ENCODE data around the gene CDC34. TPM values are rescaled to one million over a fixed set of nuclear protein-coding genes. Genes with fewer than 3 reads are reported as not detected.

Gene CDC34
- total RNA-seq, 1 experiment from 2014 or later, result 61.3 TPM

GRCh38 chr19:574658-575526, 43.3 kb downstream of the CDC34 start:
- Mint-ChIP-seq H3K27me3 (ENCODE audit: insufficient read depth, unreplicated experiment) (no peaks in the 10 kb centered on the region), H3K9me3 (ENCODE audit: unreplicated experiment) (no peaks in the 10 kb centered on the region), H3K4me1 (ENCODE audit: insufficient read depth, unreplicated experiment) (peaks cover 23% of the 10 kb centered on the region), H3K4me3 (ENCODE audit: unreplicated experiment) (peak overlapping the region; percentile 85), H3K27ac (ENCODE audit: low read depth, unreplicated experiment) (peak overlapping the region; percentile 79), H3K36me3 (ENCODE audit: insufficient read depth, unreplicated experiment) (peaks cover 27% of the 10 kb centered on the region)
- peak; percentile 59 for DNase-seq (ENCODE audit: unreplicated experiment)
- CTCF ChIA-PET, result interaction anchor here (0.6 to 1.0 kb wide), 2 partner anchors 10 to 43 kb away, joined by 3 to 6 read pairs; no protein-coding TSS in a partner anchor
- BruUV-seq (replicated peaks), result no TSS peak
- TF ChIP-seq, protein P1, sequence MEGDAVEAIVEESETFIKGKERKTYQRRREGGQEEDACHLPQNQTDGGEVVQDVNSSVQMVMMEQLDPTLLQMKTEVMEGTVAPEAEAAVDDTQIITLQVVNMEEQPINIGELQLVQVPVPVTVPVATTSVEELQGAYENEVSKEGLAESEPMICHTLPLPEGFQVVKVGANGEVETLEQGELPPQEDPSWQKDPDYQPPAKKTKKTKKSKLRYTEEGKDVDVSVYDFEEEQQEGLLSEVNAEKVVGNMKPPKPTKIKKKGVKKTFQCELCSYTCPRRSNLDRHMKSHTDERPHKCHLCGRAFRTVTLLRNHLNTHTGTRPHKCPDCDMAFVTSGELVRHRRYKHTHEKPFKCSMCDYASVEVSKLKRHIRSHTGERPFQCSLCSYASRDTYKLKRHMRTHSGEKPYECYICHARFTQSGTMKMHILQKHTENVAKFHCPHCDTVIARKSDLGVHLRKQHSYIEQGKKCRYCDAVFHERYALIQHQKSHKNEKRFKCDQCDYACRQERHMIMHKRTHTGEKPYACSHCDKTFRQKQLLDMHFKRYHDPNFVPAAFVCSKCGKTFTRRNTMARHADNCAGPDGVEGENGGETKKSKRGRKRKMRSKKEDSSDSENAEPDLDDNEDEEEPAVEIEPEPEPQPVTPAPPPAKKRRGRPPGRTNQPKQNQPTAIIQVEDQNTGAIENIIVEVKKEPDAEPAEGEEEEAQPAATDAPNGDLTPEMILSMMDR (IDR thresholded peaks at IDR 0.05; ENCODE audit: unreplicated experiment), result no peak
- POLR2A ChIA-PET, result interaction anchor here (0.6 to 7.7 kb wide), 12 partner anchors 12 to 699 kb away, joined by 3 to 110 read pairs (median 4); partner anchors contain the start of genes CDC34, POLRMT, RNF126 and RNU6-2
- intact Hi-C loops (cut with micrococcal nuclease), result no loop called here

- peaks cover 36% of the 10 kb centered on the region for H3K36me3 Mint-ChIP-seq (ENCODE audit: insufficient read depth, unreplicated experiment)
- H3K27me3 Mint-ChIP-seq (ENCODE audit: insufficient read depth, unreplicated experiment), result no peaks in the 10 kb centered on the region
- peak overlapping the region; percentile 79 for H3K27ac Mint-ChIP-seq (ENCODE audit: low read depth, unreplicated experiment)
- ChIA-PET POLR2A (interaction anchor here (0.6 to 7.7 kb wide), 19 partner anchors 9 to 698 kb away, joined by 3 to 110 read pairs (median 4); partner anchors contain the start of genes CDC34, POLRMT, RNF126 and RNU6-2), CTCF (interaction anchor here (0.6 to 1.7 kb wide), 4 partner anchors 12 to 618 kb away, joined by 3 to 7 read pairs (median 4); no protein-coding TSS in a partner anchor)
- H3K9me3 Mint-ChIP-seq (ENCODE audit: unreplicated experiment), result no peaks in the 10 kb centered on the region
- intact Hi-C loops (cut with micrococcal nuclease), result no loop called here
- peak overlapping the region; percentile 85 for H3K4me3 Mint-ChIP-seq (ENCODE audit: unreplicated experiment)
- TF ChIP-seq, protein P1 (IDR thresholded peaks at IDR 0.05; ENCODE audit: unreplicated experiment), result no peak
- peak; percentile 86 for DNase-seq (ENCODE audit: unreplicated experiment)
- H3K4me1 Mint-ChIP-seq (ENCODE audit: insufficient read depth, unreplicated experiment), result peaks cover 23% of the 10 kb centered on the region
- no TSS peak for BruUV-seq (replicated peaks)
Measured at GRCh38 chr19:575527-576506, 44.3 kb downstream of the CDC34 start.

DNA sequence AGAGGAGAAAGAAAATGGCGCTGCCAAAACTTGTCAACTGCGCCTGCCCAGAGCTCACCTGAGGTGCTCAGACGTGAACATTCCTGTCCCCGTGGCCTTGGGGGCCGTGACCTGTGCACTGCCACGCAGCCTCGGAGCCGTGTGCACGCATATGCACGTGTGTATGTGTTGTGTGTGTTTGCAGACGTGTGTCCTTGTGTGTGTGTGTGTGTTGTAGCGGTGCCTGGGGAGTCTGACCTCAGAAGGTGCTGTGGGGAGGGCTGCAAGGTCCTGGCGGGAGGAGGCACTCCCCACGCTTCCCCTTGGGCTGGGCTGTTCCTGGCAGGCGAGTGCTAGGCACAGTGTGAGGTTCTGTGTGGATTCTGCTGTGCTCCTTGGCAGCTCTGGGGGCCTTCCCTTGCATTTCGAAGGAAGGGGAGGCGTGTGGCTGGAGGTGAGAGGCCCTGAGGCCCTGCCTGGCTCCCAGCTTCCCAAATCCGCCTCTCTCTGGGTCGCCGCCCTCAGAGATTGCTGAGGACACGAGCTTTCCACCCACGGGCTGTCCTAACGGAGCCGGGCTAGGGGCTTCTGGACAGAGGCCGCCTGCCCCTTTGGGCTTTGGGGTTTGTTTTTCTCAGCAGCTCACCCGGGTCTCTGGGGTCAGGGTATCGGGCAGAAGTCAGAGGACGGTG, 45.3 kb downstream of the CDC34 start:
- H3K4me3 Mint-ChIP-seq (ENCODE audit: unreplicated experiment), result peak overlapping the region; percentile 85
- POLR2A ChIA-PET, result interaction anchor here (0.6 to 7.7 kb wide), 15 partner anchors 8 to 175 kb away, joined by 3 to 110 read pairs (median 5); partner anchors contain the start of genes CDC34, POLRMT, RNF126 and TPGS1

More for the DNA sequence above, 45.3 kb downstream of the CDC34 start:
- peaks cover 36% of the 10 kb centered on the region for H3K36me3 Mint-ChIP-seq (ENCODE audit: insufficient read depth, unreplicated experiment)
- H3K27me3 Mint-ChIP-seq (ENCODE audit: insufficient read depth, unreplicated experiment), result no peaks in the 10 kb centered on the region
- H3K4me1 Mint-ChIP-seq (ENCODE audit: insufficient read depth, unreplicated experiment), result peaks cover 17% of the 10 kb centered on the region
- CTCF ChIA-PET, result interaction anchor here (0.6 to 1.7 kb wide), 3 partner anchors 11 to 617 kb away, joined by 3 to 7 read pairs (median 4); no protein-coding TSS in a partner anchor
- H3K9me3 Mint-ChIP-seq (ENCODE audit: unreplicated experiment), result no peaks in the 10 kb centered on the region
- DNase-seq (ENCODE audit: unreplicated experiment), result no peak
- TF ChIP-seq, protein P1 (IDR thresholded peaks at IDR 0.05; ENCODE audit: unreplicated experiment), result no peak
- intact Hi-C loops (cut with micrococcal nuclease), result no loop called here
- H3K27ac Mint-ChIP-seq (ENCODE audit: low read depth, unreplicated experiment), result peak overlapping the region; percentile 79
- BruUV-seq (replicated peaks), result no TSS peak
